ENCODE results near the gene ERCC2.

ERCC2 gene

DNA sequence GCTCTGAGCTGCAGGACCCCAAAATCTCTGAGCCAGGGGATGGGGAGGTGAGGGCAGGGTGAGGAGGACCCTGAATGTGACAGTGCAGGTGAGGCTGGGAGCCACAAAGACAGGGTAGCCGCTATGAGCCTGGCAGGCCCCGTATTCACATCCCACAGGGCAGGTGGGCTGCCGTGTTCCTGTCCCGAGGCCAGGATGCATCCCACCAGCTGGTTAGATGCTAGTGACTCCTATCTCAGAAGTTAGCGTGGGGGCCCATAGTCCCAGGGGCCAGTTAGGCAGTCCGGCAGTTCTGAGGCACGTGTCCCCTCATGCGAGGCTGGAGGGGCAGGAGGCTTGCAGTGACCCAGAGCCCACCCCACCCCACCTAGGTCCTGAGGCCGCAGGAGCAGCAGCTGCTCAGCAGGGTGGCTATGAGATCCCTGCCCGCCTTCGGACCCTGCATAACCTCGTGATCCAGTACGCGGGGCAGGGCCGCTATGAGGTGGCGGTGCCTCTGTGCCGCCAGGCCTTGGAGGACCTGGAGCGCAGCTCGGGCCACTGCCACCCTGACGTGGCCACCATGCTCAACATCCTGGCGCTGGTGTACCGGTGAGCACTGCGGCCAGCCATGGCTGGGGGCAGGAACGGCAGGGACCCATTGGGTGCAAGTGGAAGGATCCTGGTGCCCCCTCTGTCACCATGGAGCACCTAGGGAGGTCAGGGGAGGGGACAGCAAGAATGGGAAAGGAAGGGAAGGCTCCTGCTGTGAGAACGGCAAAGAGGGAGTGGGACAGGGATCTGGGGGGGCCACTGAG is 22.6 kb downstream of the ERCC2 start:
- H3K27ac ChIP-seq, result no peak overlapping the region
- TF ChIP-seq, protein P1, sequence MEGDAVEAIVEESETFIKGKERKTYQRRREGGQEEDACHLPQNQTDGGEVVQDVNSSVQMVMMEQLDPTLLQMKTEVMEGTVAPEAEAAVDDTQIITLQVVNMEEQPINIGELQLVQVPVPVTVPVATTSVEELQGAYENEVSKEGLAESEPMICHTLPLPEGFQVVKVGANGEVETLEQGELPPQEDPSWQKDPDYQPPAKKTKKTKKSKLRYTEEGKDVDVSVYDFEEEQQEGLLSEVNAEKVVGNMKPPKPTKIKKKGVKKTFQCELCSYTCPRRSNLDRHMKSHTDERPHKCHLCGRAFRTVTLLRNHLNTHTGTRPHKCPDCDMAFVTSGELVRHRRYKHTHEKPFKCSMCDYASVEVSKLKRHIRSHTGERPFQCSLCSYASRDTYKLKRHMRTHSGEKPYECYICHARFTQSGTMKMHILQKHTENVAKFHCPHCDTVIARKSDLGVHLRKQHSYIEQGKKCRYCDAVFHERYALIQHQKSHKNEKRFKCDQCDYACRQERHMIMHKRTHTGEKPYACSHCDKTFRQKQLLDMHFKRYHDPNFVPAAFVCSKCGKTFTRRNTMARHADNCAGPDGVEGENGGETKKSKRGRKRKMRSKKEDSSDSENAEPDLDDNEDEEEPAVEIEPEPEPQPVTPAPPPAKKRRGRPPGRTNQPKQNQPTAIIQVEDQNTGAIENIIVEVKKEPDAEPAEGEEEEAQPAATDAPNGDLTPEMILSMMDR (conservative IDR thresholded peaks at IDR 0.05), result no peak

DNA sequence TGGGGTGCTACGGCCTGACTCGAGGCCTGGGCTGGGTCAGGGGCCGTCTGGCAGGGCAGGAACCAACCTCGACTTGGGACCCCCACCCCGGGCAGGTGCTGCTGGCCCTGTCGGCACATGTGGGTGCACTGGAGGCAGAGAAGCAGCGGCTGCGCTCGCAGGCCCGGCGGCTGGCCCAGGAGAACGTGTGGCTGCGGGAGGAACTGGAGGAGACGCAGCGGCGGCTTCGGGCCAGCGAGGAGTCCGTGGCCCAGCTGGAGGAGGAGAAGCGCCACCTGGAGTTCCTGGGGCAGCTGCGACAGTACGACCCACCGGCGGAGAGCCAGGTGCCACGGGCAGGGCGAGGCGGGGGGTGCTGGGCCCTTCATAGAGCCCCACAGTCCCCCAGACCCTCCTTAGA is 23.9 kb downstream of the ERCC2 start:
- TF ChIP-seq, protein P1 (conservative IDR thresholded peaks at IDR 0.05), result peak; percentile 39
- no peak overlapping the region for H3K27ac ChIP-seq

DNA sequence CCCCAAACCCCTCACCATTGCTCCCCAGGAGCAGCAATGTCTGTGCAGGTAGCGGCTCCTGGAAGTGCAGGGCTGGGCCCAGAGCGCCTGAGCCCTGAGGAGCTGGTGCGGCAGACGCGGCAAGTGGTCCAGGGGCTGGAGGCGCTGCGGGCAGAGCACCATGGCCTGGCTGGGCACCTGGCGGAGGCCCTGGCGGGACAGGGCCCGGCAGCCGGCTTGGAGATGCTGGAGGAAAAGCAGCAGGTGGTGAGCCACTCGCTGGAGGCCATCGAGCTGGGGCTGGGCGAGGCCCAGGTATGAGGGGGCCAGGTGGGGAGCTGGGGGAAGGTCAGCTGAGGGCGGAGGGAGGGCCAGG is 24.9 kb downstream of the ERCC2 start:
- TF ChIP-seq, protein P1 (conservative IDR thresholded peaks at IDR 0.05), result no peak
- H3K27ac ChIP-seq, result no peak overlapping the region

DNA sequence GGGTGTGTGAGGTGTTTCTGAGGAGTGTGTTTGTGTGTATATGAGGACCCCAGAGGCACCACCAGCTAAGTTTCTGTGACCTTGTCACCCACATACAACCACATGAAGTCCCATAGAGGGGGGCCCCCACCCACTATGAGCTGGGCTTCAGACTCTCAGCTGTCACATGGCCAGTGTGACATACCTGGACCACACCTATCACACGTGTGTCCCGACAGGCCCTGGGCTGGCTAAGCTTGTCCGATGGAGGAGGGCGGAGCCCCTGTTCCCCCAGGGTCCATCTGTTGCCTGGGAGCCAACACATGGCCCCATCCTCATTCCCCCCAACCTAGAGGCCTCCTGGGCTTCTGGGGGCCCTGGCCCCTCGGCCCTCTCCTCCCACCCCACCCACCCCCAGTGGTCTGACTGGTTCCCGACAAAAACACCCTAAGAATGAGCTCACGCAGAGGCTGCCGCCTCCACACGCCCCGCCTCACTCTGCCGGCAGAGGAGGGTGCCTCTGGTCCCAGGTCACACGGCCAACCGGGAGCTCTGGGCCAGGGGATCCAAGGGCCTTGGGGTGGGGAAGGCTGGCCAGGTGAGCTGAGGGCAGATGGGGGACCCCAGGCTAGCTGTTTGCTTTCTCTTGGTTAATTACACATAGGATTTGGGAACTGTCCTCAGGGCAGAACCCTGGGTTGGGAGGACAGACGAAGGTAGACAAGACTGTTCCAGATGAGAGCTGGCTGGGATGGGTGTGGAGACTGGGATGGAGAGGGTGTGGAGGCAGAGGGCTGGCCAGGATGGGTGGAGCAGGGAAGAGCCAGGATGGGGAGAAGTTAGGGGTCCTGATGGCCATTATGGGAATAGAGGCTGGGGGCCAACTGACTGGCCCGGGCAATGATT is 25.5 kb downstream of the ERCC2 start:
- TF ChIP-seq, protein P1 (conservative IDR thresholded peaks at IDR 0.05), result no peak
- no peak overlapping the region for H3K27ac ChIP-seq

DNA sequence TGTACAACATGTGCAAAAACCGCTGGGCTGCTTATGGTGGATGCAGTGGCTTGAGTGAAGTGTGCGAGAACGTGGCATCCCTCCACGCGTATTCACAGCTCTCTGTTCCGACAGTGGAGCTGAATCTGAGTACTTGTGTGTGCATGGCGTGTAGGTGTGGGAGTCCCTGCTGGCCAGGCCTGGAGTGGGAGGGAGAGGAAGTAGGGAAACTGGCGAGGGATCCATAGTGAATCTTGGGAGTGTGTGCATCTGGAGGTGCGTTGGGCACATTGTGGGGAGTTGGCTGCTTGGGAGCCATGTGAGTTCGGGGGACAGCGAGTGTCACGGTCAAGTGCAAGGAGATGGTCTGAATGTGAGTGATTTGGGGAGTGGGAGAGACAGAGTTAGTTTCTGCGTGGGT is 27.5 kb downstream of the ERCC2 start:
- TF ChIP-seq, protein P1 (conservative IDR thresholded peaks at IDR 0.05), result no peak
- no peak overlapping the region for H3K27ac ChIP-seq

DNA sequence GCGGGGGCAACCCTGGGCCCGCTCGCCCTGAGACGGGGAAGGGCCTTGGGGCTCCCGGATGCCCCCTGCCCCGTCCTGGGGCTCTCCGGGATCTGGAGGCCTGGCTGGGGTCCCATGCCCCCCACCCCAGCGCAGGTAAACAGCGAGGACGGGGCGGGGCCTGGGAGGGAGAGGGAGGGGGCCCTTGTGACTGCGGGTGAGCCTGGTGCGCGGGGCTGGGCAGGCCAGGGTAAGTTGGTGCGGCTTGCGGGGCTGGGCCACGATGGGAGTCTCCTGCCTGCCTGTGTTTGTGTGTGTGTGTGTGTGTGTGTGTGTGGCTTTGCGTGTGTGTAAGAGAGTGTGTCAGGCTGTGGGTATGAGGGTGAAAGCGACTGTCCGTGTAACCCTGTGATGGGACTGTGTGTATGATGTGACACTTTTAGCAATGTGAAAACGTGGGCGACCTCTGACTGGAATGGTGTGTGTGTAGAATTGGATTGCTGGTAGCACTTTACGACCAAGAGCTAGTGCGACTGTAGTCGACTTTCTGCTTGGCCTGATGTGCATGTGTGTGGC is 29.4 kb downstream of the ERCC2 start:
- H3K27ac ChIP-seq, result peak overlapping the region; percentile 67; the same call in 1 of the 2 replicates
- TF ChIP-seq, protein P1 (conservative IDR thresholded peaks at IDR 0.05), result no peak

Data from VCaP (cell line).